Stimulated activated CD4-positive, alpha-beta T cell treated with anti-CD3 and anti-CD28 coated beads, TNF-alpha, amount 100 ng/mL, for 1 hour (primary cell): ENCODE results near the gene OR10G8.

ENCODE experiments used
- DNase-seq, 3 donors: peaks; one replicate each; pipeline ENCODE4 v3.0.0-alpha.2; 2020; ENCODE audit warnings: low read depth in 3 of 3, low spot score in 1 of 3

Gene OR10G8

GRCh38 chr11:124077266-124077665 lies 50.7 kb downstream of the OR10G8 start:
- no peak for DNase-seq

- DNase-seq = no peak
These were observed 52.0 kb downstream of the OR10G8 start for GRCh38 chr11:124078591-124078990.

GRCh38 chr11:124079631-124080326 lies 53.2 kb downstream of the OR10G8 start:
- no peak for DNase-seq
